LNCAP (cell line): ENCODE results near the gene C8B.

Experiments
- CTCF ChIP-seq: fragments of 450-650 bp; IDR thresholded peaks from 2 replicates; pipeline ENCODE4 v1.5.1; 2017; ENCODE audit warnings: mild to moderate bottlenecking

The C8B gene

GRCh38 chr1:56929492-56929891 lies 36.3 kb downstream of the C8B start:
- TF ChIP-seq CTCF, result no peak

- TF ChIP-seq CTCF, result no peak
Measured at GRCh38 chr1:56927986-56928385, 37.8 kb downstream of the C8B start.

- no peak for TF ChIP-seq CTCF
Measured at GRCh38 chr1:56927171-56927570, 38.6 kb downstream of the C8B start.

- TF ChIP-seq CTCF, result no peak
Measured at GRCh38 chr1:56925193-56925592, 40.6 kb downstream of the C8B start.

- TF ChIP-seq CTCF, result no peak
Measured at GRCh38 chr1:56924116-56924515, 41.7 kb downstream of the C8B start.

- no peak for TF ChIP-seq CTCF
Measured at GRCh38 chr1:56923201-56923600, 42.6 kb downstream of the C8B start.

GRCh38 chr1:56922507-56922906 lies 43.3 kb downstream of the C8B start:
- no peak for TF ChIP-seq CTCF

GRCh38 chr1:56922070-56922469 lies 43.7 kb downstream of the C8B start:
- no peak for TF ChIP-seq CTCF
